ENCODE results near the gene MAP2K4.

The MAP2K4 gene

DNA sequence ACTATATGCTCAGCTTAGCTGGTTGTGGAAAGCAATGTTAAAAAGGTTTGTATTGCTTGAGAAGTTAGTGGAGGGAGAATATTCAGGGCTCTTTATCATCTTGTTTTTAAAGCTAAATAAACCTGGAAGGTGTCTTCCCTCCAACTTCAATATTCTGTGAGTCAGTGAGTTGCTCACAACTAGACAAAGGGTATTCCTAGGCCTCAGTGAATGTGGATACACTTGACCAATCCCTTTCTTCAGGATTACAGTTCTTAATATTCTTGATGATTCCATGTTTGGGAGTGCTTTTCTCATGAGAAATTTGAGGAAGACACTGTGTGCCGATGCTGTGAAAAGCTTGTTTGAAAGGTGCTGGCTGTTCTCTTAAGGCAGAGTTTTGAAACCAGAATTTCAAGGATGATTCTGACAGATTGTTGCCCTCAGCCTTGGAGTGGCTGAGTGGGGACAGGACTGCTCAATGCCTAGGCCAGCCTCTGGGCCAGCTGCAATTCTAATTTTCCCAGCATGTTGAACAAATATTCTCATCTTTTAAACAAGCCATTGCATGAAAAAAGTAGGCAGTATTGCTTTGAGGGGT lies 30.1 kb downstream of the MAP2K4 start:
- DNase-seq (no peak), ATAC-seq (replicated peaks) (no peak)
- H3K9me3 Mint-ChIP-seq: no peaks in the 10 kb centered on the region
- no peak overlapping the region for H3K4me3 Mint-ChIP-seq
- H3K36me3 Mint-ChIP-seq: no peaks in the 10 kb centered on the region
- no peak overlapping the region for H3K27ac Mint-ChIP-seq
- H3K4me1 Mint-ChIP-seq: peaks cover 30 to 69% of the 10 kb centered on the region in 2 donors
- H3K27me3 Mint-ChIP-seq: no peaks in the 10 kb centered on the region

DNA sequence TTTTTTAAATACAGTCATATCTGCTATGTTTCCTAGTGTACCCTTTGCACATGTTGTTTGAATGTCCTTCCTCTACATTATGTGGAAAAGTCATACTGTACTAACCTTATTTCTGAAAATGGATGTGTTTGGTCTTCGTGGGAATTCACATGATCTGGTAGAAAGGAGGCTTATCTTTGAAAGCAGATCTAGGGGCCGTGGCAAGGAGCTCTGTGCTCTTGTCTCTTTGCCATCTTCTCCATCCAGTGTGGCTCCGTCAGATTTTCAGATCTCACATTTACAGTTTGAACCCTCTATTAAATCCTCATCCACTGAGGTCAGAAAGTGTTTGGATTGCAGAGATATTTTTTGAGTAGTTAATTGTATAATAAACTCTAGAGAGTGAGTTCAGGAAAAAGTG lies 32.9 kb downstream of the MAP2K4 start:
- H3K4me1 Mint-ChIP-seq: peaks cover 24 to 49% of the 10 kb centered on the region in 2 donors
- H3K9me3 Mint-ChIP-seq: no peaks in the 10 kb centered on the region
- peaks cover 4 to 7% of the 10 kb centered on the region in 2 donors for H3K36me3 Mint-ChIP-seq
- ATAC-seq (replicated peaks): no peak
- no peaks in the 10 kb centered on the region for H3K27me3 Mint-ChIP-seq
- H3K27ac Mint-ChIP-seq: no peak overlapping the region
- H3K4me3 Mint-ChIP-seq: peak overlapping the region in 1 of 2 donors; percentile 32
- no peak for DNase-seq

DNA sequence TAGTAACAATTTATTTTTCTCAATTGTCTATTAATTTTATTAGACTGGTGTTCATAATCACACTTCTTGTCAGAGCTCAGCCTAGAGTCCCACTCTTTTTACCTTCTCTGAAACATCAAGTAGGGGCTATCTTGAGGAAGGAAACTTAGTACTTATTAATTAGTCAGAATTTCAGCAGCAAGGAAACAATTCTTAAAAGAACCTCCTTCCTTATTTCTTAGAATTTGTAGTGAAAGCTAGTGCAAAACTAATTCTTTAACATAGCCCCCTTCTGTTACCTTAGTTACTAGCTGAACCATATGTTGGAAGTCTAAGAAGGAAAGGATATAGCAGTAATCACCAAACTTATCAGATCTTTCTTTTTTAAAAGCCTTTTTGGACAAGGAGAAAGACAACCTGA lies 35.2 kb downstream of the MAP2K4 start:
- ATAC-seq (replicated peaks) (no peak), DNase-seq (no peak)
- peaks cover 8 to 37% of the 10 kb centered on the region in 2 donors for H3K4me1 Mint-ChIP-seq
- peaks cover 11 to 15% of the 10 kb centered on the region in 2 donors for H3K36me3 Mint-ChIP-seq
- no peak overlapping the region for H3K27ac Mint-ChIP-seq
- no peak overlapping the region for H3K4me3 Mint-ChIP-seq
- no peaks in the 10 kb centered on the region for H3K27me3 Mint-ChIP-seq
- H3K9me3 Mint-ChIP-seq: no peaks in the 10 kb centered on the region

DNA sequence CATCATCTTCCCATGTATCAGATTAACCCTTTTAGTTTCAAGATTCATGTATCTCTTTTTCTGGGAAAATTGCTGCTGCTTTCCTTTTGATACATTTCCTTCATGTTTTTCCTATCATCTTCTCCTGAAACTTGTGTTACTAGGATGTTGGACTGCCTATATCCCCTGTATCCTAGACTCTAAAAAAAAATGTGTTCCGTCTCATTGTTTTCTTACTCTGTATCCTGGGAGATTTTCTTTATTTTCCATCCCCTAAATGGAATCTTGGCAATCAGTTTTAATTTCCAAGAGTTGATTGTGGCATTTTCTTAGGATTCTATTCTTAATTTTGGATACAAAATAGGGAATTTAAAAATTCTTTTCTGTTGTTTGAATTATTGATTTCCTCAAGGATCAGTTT lies 36.8 kb downstream of the MAP2K4 start:
- Mint-ChIP-seq H3K36me3 (peaks cover 17 to 24% of the 10 kb centered on the region in 2 donors), H3K27ac (peak overlapping the region; percentile 84), H3K4me1 (peaks cover 5 to 33% of the 10 kb centered on the region in 2 donors), H3K4me3 (no peak overlapping the region), H3K27me3 (no peaks in the 10 kb centered on the region), H3K9me3 (no peaks in the 10 kb centered on the region)
- ATAC-seq (replicated peaks) (no peak), DNase-seq (no peak)

DNA sequence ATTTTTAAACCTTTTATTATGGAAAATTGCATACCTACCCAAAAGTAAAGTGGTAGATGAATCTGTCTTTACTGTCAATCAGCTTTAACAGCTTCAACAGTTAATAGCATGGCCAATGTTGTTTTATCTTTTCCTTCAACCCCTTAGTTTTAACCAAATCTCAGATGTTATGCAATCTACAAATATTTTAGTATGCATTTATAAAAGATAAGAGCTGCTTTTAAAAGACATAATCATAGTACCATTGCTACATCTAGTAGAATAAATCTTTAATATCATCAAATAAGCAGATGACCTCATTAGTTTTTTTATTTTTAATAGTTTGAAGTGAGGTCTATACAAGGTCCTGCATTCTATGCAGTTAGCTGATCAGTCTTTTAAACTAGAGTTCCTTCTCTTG lies 37.9 kb downstream of the MAP2K4 start:
- H3K4me1 Mint-ChIP-seq: peaks cover 2 to 26% of the 10 kb centered on the region in 2 donors
- H3K27me3 Mint-ChIP-seq: no peaks in the 10 kb centered on the region
- H3K36me3 Mint-ChIP-seq: peaks cover 17 to 26% of the 10 kb centered on the region in 2 donors
- no peak overlapping the region for H3K27ac Mint-ChIP-seq
- no peak for ATAC-seq (replicated peaks)
- no peak overlapping the region for H3K4me3 Mint-ChIP-seq
- DNase-seq: no peak
- H3K9me3 Mint-ChIP-seq: no peaks in the 10 kb centered on the region

DNA sequence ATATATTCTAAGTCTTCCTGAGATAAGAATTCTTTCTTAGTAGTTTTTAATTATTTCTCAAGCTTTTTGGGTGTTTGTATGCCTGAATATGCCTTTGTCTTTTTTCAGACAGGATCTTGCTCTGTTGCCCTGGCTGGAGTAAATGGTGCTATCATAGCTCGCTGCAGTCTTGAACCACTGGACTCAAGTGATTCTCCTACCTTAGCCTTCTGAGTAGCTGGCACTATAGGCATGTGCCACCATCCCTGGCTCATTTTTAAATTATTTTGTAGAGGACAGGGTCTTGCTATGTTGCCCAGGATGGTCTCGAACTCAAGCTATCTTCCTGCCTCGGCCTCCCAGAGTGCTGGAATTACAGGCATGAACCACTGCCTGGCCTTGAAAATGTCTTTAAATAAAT lies 41.6 kb downstream of the MAP2K4 start:
- Mint-ChIP-seq H3K27me3 (no peaks in the 10 kb centered on the region), H3K4me1 (peaks cover 0 to 17% of the 10 kb centered on the region in 2 donors), H3K4me3 (no peak overlapping the region), H3K27ac (no peak overlapping the region), H3K36me3 (peaks cover 23 to 40% of the 10 kb centered on the region in 2 donors), H3K9me3 (peaks cover 0 to 3% of the 10 kb centered on the region in 2 donors)
- ATAC-seq (replicated peaks) (no peak), DNase-seq (no peak)

DNA sequence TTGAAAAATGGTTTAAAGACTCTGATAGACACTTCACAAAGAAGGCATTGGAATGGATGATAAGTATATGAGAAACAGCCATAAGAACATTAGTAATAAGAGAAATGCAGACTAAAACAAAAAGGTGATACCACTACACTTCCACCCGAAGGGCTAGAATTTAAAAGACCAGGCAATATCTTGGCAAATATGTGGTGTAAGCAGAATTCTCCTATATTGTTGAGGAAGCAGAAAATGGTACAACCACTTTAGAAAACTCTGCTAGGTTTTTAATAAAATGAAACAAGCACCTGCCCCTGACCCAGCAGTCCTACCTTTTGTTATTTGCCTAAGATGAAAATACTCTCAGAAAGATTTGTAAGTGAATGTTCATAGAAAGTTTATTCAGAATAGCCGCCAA lies 43.7 kb downstream of the MAP2K4 start:
- Mint-ChIP-seq H3K36me3 (peaks cover 18 to 33% of the 10 kb centered on the region in 2 donors), H3K4me3 (no peak overlapping the region), H3K4me1 (peaks cover 0 to 13% of the 10 kb centered on the region in 2 donors), H3K9me3 (peaks cover 0 to 3% of the 10 kb centered on the region in 2 donors), H3K27me3 (no peaks in the 10 kb centered on the region), H3K27ac (no peak overlapping the region)
- DNase-seq (no peak), ATAC-seq (replicated peaks) (no peak)

DNA sequence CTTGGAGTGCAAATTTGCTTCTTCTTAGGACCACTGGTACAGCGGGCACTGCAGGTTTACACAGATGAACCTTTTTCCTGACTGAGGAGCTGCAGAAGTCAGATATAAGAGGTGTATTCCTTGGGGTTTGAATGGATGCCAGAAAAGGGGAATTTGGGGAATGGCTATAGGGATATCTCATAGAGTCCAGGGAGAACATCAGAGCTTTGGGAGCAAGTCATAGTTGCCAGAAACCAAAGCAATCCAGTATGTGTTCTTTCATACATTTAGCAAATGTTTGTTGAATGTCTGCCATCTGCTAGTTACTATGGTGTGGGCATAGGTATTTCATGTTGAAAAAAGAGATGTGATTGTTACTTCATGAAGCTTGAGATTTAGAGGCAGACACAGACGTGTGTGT lies 46.8 kb downstream of the MAP2K4 start:
- DNase-seq (no peak), ATAC-seq (replicated peaks) (no peak)
- Mint-ChIP-seq H3K4me3 (no peak overlapping the region), H3K4me1 (no peaks in the 10 kb centered on the region), H3K36me3 (peaks cover 6 to 16% of the 10 kb centered on the region in 2 donors), H3K27ac (no peak overlapping the region), H3K9me3 (peaks cover 0 to 3% of the 10 kb centered on the region in 2 donors), H3K27me3 (no peaks in the 10 kb centered on the region)

DNA sequence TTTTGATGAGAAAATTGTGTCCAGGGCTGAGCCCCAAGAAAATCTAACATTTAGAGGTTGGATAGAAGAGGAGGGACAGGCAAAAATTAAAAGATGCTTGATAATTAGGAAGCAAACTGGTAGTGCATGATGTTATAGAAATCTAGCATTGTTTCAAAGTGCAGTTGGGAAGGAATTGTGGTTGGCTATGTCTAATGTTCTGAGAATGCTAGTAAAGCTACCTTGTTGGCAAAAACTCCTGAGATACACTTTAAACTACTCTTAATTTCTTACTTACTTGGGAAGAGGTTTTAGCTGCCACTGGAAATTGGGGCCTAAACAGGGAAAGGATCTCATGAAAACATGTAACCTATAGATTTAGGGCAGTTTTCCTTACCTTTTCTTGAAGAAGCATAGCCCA lies 48.3 kb downstream of the MAP2K4 start:
- no peak overlapping the region for H3K27ac Mint-ChIP-seq
- H3K4me3 Mint-ChIP-seq: no peak overlapping the region
- H3K36me3 Mint-ChIP-seq: peaks cover 7 to 25% of the 10 kb centered on the region in 2 donors
- H3K4me1 Mint-ChIP-seq: no peaks in the 10 kb centered on the region
- no peak for DNase-seq
- no peaks in the 10 kb centered on the region for H3K27me3 Mint-ChIP-seq
- H3K9me3 Mint-ChIP-seq: peaks cover 0 to 3% of the 10 kb centered on the region in 2 donors
- no peak for ATAC-seq (replicated peaks)

DNA sequence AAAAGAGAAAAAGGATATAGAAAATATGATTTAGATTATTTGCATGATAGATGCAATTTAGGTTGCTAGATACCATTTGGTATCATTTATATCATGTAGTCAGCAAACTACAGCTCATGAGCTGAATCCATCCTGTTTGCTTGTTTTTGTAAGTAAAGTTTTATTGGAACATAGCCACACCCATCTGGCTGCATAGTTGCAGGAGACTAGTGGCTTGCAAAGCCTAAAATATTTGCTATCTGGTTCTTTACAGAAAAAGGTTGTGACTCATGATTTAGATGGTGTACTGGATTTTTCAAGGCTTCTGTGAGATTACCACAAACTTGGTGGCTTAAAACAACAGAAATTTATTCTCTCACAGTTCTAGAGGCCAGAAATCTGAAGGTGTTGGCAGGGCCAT lies 49.9 kb downstream of the MAP2K4 start:
- no peak overlapping the region for H3K27ac Mint-ChIP-seq
- no peaks in the 10 kb centered on the region for H3K27me3 Mint-ChIP-seq
- no peak for ATAC-seq (replicated peaks)
- no peaks in the 10 kb centered on the region for H3K9me3 Mint-ChIP-seq
- no peaks in the 10 kb centered on the region for H3K4me1 Mint-ChIP-seq
- peaks cover 10 to 26% of the 10 kb centered on the region in 2 donors for H3K36me3 Mint-ChIP-seq
- DNase-seq: no peak
- no peak overlapping the region for H3K4me3 Mint-ChIP-seq

DNA sequence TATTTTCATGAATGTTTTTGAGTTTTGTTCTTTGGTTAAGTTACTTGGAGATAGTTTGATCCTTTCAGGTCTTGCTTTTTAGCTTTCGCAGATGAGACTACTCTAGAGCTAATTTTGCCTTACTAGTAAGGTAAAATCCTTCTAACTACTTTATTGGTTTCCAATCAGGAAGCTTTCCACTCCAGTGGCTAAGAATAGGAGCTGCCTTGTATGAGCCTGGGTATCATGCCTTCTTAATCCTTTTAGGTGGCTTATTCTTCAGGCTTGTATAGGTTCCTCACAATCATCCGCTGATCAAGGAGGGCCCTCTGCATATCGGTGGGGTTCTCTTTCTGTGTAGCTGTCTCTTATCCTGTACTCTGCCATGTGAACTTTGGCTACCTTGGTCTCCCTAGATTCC lies 53.7 kb downstream of the MAP2K4 start:
- no peak for DNase-seq
- H3K27ac Mint-ChIP-seq: no peak overlapping the region
- H3K36me3 Mint-ChIP-seq: peaks cover 26 to 40% of the 10 kb centered on the region in 2 donors
- H3K9me3 Mint-ChIP-seq: no peaks in the 10 kb centered on the region
- H3K4me1 Mint-ChIP-seq: peaks cover 0 to 6% of the 10 kb centered on the region in 2 donors
- H3K4me3 Mint-ChIP-seq: no peak overlapping the region
- H3K27me3 Mint-ChIP-seq: no peaks in the 10 kb centered on the region
- ATAC-seq (replicated peaks): no peak

DNA sequence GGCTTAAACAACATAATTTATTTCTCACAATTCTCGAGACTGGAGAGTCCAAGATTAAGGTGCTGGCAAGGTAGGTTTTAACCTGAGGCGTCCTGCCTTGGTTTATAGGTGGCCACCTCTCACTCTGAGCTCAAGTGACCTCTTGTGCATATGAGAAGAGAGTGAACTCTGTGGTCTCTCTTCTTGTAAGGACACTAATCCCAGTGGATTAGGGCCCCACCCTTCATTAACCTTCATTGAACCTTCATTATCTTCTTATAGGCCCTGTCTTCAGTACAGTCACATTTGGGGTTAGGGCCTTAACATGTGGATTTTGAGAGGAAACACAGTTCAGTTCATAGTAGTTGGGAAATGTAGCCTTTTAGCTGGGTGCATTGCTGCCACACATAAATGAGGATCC lies 57.1 kb downstream of the MAP2K4 start:
- Mint-ChIP-seq H3K27ac (no peak overlapping the region), H3K9me3 (no peaks in the 10 kb centered on the region), H3K27me3 (no peaks in the 10 kb centered on the region), H3K4me1 (peaks cover 0 to 6% of the 10 kb centered on the region in 2 donors), H3K36me3 (peaks cover 39 to 56% of the 10 kb centered on the region in 2 donors), H3K4me3 (no peak overlapping the region)
- no peak for ATAC-seq (replicated peaks)
- DNase-seq: no peak

DNA sequence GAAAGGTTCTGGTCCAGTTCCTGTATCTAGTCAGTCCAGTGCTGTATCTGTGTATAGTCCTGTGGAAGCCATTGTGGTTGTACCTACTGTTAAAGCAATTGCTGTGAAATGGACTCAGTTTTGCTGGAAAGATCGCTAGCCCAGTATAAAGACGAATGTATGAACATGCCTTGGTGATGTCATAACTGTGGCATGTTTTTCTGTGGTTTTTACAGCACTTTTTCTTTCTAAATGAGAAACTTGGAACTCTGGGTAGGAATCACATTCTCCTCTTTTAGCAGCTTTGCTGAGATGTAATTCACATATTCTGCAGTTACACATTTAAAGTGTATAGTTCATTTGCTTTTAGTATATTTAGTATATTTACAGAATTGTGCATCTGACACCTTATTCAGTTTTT lies 58.1 kb downstream of the MAP2K4 start:
- Mint-ChIP-seq H3K4me1 (peaks cover 0 to 6% of the 10 kb centered on the region in 2 donors), H3K36me3 (peaks cover 39 to 47% of the 10 kb centered on the region in 2 donors), H3K27me3 (no peaks in the 10 kb centered on the region), H3K4me3 (no peak overlapping the region), H3K9me3 (no peaks in the 10 kb centered on the region), H3K27ac (no peak overlapping the region)
- DNase-seq (no peak), ATAC-seq (replicated peaks) (no peak)

DNA sequence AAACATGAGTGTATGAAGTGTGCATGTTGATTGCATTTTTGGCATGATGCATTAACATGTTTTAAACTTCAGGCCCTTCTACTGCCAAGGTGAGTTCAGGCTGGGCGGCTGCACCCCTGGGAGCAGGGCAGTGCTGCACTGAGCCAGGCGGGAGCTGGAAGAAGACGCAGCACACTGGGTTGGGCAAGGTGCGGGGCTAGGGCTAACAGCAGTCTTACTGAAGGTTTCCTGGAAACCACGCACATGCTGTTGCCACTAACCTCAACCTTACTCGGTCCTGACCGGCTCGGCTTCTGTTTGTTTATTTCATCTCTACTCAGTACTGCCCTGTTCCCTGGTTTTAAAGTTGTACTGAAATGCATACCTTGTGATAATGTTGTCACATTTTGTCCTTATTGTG lies 61.0 kb downstream of the MAP2K4 start:
- Mint-ChIP-seq H3K27me3 (no peaks in the 10 kb centered on the region), H3K4me3 (no peak overlapping the region), H3K27ac (no peak overlapping the region), H3K36me3 (peaks cover 35 to 38% of the 10 kb centered on the region in 2 donors), H3K9me3 (no peaks in the 10 kb centered on the region), H3K4me1 (peaks cover 0 to 18% of the 10 kb centered on the region in 2 donors)
- DNase-seq: no peak
- ATAC-seq (replicated peaks): no peak

DNA sequence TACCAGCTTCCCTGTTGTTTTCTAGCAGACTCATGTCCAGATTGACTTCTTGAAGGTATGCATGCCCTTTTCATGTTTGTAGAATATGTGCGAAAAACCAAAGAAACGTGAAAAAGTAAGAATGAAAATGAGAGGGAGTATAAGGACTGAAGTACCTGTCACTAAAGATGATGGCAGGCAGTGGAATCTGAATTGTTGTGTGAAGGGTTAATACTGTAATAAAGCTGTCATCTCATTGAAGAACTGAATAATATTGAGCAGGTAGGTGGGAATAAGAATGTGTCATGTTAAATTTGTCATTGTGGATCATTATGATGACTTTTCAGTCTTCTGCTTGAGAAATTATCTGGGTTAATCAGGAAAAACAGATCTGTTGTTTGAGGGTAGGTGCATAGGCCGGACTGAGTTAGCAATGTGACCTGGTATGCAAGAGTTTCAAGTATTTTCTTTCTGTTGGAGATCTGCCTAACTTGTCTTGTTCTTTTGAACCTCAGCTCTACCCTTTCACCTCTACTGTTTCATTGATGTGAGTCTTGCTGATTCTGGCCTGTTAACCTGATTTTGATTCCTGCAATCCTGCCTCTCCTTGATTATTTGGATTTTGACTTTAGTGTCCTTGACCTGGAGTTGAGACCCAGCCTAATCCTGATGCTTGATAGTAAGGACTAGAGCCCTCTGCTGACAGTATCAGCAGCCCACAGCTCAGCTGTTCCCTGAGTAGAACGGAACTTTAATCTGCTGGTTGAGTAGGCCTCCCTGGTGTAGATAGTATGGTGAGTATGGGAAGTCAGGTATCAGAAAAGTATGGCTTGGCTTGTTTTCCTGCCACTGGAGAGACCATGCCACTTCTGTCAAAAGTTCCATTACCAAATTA lies 64.6 kb downstream of the MAP2K4 start:
- Mint-ChIP-seq H3K27ac (no peak overlapping the region), H3K36me3 (peaks cover 25 to 35% of the 10 kb centered on the region in 2 donors)

More for the DNA sequence above, 64.6 kb downstream of the MAP2K4 start:
- H3K9me3 Mint-ChIP-seq: no peaks in the 10 kb centered on the region
- DNase-seq (no peak), ATAC-seq (replicated peaks) (no peak)
- no peaks in the 10 kb centered on the region for H3K27me3 Mint-ChIP-seq
- H3K4me1 Mint-ChIP-seq: peaks cover 5 to 25% of the 10 kb centered on the region in 2 donors
- H3K4me3 Mint-ChIP-seq: no peak overlapping the region
